ENCODE measurements around the gene SLX1A. TPM values are rescaled to one million over a fixed set of nuclear protein-coding genes. Genes with fewer than 3 reads are reported as not detected.
A peak's percentile ranks its signal among the peaks of the same experiment; 100 is the strongest.
"Not testable (repeated sequence)": the region's sequence is repeated elsewhere in the genome, so short reads cannot be mapped to it uniquely, and the experiment has no call there.

SLX1A gene
- total RNA-seq = 77.1 TPM

DNA sequence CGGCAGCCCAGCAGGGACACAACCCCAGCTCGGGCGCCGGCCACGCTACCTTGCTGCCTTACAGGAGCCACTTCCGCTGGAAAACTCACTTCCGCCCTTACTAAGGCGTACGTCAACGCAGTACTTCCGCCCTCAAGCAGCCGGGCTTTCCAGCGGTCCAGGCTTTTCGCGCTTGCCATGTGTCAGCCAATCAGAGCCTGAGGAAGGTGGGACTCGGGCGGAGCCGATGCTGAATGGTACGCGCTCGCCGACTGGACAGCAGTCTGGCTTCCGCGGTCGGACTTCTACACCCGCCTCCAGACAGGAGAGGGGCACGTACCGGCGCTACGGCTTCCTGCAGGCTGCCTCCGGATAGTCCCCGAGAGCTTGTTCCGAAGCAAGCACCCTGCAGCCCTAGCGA lies at the start of gene SLX1A, which contains the start of gene BOLA2B:
Gene SLX1A (plus strand): TSS at position 261 of the 400 bp plus-strand sequence. CDS start 210 bp downstream, outside the sequence.
Gene BOLA2B (minus strand): TSS at position 52 of the 400 bp plus-strand sequence. CDS start 71 bp downstream, outside the sequence.
- ATAC-seq = peak; percentile 86
- not testable (repeated sequence) for DNase-seq (ENCODE audit: low spot score)

DNA sequence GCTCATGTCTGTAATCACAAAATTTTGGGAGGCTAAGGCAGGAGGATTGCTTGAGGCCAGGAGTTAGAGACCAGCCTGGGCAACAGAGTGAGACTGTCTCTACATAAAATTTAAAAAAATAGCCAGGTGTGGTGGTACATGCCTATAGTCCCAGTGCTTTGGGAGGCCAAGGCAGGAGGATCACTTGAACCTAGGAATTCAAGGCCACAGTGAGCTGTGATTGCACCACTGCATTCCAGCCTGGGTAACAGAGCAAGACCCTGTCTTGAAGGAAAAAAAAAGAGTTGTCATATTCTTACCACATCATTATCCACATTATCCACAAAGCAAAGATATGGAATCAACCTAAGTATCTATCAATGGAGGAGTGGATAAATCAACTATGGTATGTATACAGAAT lies 49.7 kb upstream of the SLX1A start:
- ATAC-seq (no peak), DNase-seq (ENCODE audit: low spot score) (no peak)

DNA sequence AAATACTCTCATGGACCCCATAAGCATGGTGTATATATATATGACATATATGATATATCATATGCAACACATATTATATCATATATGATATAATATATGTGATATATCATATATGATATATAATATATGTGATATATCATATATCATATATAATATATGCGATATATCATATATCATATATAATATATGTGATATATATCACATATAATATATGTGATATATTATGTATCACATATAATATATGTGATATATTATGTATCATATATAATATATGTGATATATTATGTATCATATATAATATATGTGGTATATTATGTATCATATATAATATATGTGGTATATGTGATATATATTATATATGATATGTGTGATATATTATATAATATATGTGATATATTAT lies 48.8 kb upstream of the SLX1A start:
- no peak for ATAC-seq
- no peak for DNase-seq (ENCODE audit: low spot score)

DNA sequence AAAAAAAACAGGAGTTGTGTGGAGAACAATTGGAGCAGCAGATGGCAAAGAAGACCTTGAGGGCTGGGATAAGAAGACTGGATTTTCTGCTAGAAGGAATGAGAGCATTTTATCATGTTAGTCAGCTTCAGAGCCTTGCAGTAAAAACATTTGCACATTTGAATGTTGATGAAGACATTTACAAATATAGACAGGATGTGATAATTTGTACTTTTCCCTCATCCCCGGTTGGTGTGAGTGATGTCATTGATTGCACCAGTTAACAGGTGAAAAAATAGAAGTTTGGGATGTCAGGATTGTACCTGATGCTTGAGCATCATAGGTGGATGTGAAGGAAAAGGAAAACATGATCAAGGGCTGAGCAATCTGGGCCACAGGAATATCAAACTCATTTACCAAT lies 48.0 kb upstream of the SLX1A start:
- DNase-seq (ENCODE audit: low spot score) (no peak), ATAC-seq (no peak)

DNA sequence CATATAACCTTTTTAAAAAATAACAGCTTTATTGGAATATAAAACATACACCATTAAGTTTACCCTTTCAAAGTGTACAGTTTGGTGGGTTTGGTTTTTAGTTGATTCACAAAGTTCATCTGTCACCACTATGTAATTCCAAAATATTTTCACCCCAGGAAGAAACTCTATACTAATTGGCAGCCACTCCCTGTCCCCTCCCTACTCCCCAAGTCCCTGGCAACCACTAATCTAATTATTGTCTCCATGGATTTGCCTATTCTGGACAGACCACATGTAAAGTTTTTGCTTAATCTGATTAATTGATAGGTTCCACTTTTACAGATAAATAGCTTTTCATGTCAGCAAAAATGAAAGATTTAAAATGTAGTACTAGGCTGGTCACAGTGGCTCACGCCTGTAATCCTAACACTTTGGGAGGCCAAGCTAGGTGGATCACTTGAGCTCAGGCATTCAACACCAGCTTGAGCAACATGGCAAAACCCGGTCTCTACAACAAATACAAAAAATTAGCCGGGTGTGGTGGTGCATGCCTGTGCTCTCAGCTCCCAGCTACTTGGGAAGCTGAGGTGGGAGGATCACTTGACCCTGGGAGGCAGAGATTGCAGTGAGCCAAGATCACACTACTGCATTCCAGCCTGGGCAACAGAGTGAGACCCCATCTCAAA lies 45.7 kb upstream of the SLX1A start:
- DNase-seq (ENCODE audit: low spot score) (no peak), ATAC-seq (no peak)

DNA sequence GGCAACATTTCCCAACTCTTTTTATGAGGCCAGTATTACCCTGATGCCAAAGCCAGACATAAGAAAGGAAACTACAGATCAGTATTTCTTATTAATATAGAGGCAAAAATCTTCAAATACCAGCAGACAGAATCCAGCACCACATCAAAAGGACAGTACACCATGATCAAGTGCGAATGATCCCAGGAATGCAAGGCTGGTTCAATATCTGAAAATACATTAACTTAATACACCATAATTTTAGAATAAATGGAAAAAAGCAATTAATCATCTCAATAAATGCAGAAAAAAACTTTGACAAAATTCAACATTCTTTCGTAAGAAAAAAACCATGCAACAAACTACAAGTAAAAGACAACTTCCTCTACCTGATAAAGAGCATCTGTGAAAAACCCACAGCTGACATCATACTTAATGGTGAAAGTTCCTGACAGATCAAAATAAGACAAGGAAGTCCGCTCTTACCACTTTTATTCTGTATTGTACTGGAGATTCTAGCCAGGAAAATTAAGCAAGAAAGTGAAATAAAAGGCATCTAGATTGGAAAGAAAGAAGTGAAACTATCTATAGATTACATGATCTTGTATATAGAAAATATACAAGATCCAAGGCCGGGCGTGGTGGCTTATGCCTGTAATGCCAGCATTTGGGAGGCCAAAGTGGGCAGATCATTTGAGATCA lies 44.3 kb upstream of the SLX1A start:
- ATAC-seq = no peak
- no peak for DNase-seq (ENCODE audit: low spot score)

DNA sequence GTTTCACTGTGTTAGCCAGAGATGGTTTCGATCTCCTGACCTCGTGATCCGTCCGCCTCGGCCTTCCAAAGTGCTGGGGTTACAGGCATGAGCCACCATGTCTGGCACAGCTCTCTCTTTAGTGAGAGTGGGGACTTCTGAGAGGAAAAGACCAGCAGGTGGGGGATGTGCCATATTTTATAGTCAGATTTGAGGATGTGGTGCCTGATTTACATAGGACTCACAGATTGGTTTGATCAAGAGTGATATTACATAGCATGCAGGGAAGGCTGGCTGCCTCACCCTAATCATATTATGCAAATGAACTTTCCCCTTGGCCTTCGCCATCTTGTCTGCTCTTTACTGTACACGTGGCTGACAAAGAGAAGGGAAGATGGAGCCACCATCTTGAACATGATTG lies 42.6 kb upstream of the SLX1A start:
- ATAC-seq (no peak), DNase-seq (ENCODE audit: low spot score) (no peak)

DNA sequence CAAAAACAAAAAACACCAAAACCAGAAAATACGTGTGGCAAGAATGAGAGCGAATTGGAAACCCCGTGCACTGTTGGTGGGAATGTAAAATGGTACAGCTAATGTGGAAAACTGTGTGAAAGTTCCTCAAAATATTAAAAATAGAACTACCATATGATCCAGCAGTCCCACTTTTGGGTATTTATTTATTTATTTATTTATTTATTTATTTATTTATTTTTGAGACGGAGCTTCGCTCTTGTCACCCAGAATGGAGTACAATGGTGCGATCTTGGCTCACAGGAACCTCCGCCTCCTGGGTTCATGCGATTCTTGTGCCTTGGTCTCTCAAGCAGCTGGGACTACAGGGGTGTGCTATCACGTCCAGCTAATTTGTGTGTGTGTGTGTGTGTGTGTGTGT lies 41.2 kb upstream of the SLX1A start:
- DNase-seq (ENCODE audit: low spot score) (no peak), ATAC-seq (no peak)

DNA sequence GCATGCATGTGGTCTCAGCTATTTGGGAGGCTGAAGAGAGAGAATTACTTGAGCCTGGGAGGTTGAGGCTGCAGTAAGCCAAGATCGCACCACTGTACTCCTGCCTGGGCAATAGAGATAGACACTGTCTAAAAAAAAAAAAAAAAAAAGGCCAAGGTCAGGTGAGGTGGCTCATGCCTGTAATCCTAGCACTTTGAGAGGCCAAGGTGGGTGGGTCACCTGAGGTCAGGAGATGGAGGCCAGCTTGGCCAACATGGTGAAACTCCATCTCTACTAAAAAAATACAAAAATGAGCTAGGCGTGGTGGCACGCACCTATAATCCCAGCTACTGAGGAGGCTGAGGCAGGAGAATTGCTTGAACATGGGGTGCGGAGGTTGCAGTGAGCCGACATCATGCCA lies 38.5 kb upstream of the SLX1A start:
- ATAC-seq (no peak), DNase-seq (ENCODE audit: low spot score) (no peak)

DNA sequence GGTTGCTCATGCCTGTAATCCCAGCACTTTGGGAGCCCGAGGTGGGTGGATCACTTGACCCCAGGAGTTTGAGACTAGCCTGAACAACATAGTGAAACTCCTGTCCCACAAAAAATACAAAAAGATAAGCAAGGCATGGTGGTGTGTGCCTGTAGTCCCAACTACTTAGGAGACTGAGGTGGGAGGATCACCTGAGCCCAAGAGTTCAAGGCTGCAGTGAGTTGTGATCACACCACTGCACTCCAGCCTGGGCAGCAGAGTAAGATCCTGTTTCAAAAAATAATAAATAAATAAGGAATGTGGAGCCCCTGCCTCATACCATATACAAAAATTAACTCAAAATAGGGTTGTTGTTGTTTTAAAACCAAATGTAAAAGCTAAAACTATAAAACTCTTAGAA lies 36.5 kb upstream of the SLX1A start:
- ATAC-seq (no peak), DNase-seq (ENCODE audit: low spot score) (no peak)

DNA sequence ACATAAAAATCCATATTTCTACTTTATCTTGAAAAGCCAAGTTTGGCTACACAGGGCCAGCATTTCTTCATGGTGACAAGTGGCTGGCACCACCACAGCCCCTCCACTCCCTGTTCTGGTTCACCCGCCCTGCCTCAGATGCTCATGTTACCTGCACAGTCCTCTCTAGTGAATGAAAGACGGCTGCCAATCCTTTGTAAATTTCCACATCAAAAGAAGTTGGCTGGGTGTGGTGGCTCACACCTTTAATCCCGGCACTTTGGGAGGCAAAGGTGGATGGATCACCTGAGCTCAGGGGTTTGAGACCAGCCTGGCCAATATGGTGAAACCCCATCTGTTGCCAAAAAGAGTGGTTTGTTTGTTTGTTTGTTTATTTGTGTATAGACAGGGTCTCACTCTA lies 30.1 kb upstream of the SLX1A start:
- ATAC-seq (no peak), DNase-seq (ENCODE audit: low spot score) (no peak)

DNA sequence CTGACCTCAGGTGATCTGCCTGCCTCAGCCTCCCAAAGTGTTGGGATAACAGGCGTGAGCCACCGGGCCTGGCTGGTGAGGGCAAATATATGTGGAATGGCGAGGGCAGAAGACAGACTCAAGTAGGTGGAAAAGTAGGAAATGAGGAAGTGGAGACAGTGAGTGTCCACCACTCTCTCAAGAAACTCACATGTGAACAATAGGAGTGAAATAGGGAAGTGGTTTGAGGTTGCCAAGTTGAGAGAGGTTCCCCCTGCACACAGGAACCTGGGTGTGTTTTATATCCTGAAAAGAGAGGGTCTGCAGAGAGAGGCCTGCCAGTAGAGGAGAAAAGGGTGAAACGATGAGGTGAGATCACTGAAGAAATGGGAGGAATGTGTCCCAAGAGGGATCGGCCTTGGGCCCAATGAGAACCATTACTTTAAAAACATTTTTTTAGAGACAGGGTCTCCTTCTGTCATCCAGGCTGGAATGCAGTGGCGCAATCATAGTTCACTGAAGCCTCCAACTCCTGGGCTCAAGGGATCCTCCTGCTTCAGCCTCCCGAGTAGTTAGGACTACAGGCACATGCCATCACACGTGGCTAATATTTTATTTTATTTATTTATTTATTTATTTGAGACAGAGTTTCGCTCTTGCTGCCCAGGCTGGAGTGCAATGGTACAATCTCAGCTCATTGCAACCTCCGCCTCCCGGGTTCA lies 27.3 kb upstream of the SLX1A start:
- ATAC-seq = peak; percentile 19

DNA sequence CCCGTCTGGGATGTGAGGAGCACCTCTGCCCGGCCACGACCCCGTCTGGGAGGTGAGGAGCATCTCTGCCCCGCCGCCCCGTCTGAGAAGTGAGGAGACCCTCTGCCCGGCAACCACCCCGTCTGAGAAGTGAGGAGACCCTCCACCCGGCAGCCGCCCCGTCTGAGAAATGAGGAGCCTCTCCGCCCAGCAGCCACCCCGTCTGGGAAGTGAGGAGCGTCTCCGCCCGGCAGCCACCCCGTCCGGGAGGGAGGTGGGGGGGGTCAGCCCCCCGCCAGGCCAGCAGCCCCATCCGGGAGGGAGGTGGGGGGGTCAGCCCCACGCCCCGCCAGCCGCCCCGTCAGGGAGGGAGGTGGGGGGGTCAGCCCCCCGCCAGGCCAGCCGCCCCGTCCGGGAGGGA lies 24.9 kb upstream of the SLX1A start:
- not testable (repeated sequence) for DNase-seq (ENCODE audit: low spot score); ATAC-seq

More for the DNA sequence above, 27.3 kb upstream of the SLX1A start:
- DNase-seq (ENCODE audit: low spot score) = no peak

DNA sequence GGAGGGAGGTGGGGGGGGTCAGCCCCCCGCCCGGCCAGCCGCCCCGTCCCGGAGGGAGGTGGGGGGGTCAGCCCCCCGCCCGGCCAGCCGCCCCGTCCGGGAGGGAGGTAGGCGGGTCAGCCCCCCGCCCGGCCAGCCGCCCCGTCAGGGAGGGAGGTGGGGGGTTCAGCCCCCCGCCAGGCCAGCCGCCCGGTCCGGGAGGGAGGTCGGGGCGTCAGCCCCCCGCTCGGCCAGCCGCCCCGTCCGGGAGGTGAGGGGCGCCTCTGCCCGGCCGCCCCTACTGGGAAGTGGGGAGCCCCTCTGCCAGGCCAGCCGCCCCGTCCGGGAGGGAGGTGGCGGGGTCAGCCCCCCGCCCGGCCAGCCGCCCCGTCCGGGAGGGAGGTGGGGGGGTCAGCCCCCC lies 24.3 kb upstream of the SLX1A start:
- not testable (repeated sequence) for ATAC-seq; DNase-seq (ENCODE audit: low spot score)

DNA sequence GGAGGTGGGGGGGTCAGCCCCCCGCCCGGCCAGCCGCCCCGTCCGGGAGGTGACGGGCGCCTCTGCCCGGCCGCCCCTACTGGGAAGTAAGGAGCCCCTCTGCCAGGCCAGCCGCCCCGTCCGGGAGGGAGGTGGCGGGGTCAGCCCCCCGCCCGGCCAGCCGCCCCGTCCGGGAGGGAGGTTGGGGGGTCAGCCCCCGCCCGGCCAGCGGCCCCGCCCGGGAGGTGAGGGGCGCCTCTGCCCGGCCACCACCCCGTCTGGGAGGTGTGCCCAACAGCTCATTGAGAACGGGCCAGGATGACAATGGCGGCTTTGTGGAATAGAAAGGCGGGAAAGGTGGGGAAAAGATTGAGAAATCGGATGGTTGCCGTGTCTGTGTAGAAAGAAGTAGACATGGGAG lies 23.5 kb upstream of the SLX1A start:
- ATAC-seq; DNase-seq (ENCODE audit: low spot score): not testable (repeated sequence)

DNA sequence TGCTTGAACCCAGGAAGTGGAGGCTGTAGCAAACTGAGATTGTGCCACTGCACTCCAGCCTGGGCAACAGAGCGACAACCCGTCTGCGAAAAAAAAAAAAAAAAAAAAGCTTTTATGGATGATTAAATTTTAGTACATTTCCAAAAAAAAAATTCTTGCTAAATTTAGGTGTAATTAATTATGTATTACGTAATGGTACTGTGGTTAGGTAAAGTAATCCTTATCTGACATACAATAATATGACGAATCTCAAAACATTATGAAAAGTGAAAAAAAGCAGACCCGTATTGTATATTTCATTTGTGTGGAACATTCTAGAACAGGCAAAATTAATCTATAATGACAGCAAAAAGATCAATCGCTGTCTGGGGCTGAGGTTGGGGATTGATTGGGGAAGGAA lies 20.6 kb upstream of the SLX1A start:
- ATAC-seq = no peak
- DNase-seq (ENCODE audit: low spot score) = no peak

DNA sequence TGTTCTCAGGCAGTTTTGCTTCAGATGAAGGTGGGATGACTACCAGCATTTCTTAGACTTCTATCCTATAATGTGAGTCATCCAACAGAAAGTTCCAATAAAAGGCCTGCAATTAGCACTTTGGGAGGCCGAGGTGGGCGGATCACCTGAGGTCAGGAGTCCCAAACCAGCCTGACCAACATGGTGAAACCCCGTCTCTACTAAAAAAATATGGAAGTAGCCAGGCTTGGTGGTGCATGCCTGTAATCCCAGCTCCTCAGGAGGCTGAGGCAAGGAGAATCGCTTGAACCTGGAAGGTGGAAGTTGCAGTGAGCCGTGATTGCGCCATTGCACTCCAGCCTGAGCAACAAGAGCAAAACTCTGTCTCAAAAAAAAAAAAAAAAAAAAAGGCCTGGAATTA lies 16.8 kb upstream of the SLX1A start:
- DNase-seq (ENCODE audit: low spot score); ATAC-seq: not testable (repeated sequence)

DNA sequence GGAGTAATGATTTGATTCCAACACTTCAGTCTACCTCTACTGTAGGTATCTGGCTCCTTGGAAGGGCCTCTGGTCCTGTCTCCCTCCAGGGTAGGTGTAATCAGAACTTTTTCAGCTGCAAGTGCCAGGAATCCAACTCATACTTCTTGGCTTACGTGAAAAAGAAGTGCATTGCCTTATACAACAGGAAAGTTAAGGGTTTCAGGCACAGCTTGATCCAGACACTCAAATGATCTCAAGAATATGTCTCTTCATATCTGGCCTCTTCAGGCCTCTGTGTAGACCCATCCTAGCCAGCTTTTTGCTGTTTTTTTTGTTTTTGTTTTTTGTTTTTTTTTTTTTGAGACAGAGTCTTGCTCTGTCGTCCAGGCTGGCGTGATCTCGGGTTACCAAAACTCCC lies 14.5 kb upstream of the SLX1A start:
- no peak for ATAC-seq

DNA sequence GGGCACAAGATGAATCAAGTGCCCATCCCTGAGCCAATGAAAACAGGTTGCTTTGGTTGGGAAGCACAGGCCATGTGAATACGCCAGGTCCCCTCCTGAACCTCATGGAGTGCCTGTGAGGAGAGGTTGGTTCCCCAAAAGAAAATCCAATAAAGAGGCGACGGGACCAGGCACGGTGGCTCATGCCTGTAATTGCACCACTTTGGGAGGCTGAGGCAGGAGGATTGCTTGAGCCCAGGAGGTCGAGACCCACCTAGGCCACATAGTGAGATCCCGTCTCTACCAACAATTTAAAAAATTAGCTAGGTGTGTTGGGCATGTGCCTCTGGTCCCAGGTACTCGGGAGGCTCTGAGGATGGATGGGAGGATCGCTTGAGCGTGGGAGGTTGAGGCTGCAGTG lies 13.7 kb upstream of the SLX1A start:
- DNase-seq (ENCODE audit: low spot score) (no peak), ATAC-seq (no peak)

More for the DNA sequence above, 14.5 kb upstream of the SLX1A start:
- no peak for DNase-seq (ENCODE audit: low spot score)

DNA sequence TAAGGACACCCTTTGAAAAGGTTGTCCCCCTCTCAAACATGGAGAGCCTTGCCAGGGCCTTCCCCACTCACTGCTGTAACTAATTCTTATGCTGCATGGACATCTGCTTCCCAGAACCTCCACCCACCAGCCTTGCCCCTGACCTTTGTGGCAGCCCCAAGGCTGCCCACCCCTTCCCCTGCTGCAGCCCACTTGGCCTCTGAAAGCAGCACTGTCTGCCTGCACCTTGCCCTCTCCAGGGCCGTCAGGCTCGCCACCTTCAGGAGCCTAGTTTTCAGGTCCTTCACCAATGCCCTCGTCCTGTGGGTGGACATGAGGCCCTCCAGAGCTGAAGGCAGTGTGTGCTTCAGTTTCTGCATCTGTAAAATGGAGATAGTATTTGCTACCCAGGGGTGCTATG lies 12.9 kb upstream of the SLX1A start:
- ATAC-seq = no peak
- DNase-seq (ENCODE audit: low spot score) = no peak

DNA sequence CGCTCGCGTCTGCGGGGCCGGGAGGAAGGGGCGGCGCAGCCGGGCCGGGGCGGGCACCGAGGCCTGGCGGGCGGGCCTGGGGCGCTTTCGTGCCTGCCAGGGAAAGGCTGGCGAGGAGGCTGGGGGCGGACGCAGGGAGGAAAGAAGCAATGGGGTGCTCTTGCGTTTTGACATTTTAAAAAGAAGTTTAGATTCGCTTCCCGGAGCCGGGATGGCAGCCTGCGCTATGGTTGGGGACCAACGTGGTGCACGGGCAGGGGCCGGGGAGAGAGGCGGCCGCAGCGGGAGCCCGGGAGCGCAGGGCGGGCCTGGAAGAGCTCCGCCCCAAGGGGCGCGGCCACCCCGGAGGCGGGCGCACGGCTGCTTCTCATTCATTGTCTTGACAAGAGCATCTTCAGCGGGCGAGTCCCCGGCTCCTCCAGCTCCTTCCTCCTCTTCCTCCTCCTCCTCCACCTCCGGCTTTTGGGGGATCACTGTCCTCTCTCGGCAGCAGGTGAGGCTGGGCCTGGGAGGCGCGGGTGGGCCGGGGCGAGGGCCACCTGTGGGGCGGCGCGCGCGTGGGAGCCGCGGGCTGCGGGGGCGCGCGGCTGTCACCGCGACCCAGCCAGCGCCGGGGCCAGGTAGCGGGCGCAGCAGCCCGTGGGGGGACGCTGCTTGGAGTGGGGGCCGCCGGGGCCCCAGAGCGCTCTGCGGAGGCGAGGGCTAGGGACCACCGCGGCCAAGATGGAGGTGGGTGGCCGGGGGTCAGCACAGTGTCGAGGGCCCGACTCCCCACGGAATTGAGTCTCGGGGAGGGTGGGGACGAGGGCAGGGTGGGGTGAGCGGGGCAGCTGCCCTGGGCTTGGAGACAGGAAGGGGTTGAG lies 10.2 kb upstream of the SLX1A start, which contains the start of gene CORO1A:
Gene CORO1A (plus strand): TSS at position 370 of the 863 bp plus-strand sequence. CDS start 1,608 bp downstream, outside the sequence.
- peak; percentile 92 for ATAC-seq
- DNase-seq (ENCODE audit: low spot score) = peak; percentile 83
